ENCODE measurements around the gene DPEP3.
"Not testable (repeated sequence)": the region's sequence is repeated elsewhere in the genome, so short reads cannot be mapped to it uniquely, and the experiment has no call there.

Gene DPEP3

DNA sequence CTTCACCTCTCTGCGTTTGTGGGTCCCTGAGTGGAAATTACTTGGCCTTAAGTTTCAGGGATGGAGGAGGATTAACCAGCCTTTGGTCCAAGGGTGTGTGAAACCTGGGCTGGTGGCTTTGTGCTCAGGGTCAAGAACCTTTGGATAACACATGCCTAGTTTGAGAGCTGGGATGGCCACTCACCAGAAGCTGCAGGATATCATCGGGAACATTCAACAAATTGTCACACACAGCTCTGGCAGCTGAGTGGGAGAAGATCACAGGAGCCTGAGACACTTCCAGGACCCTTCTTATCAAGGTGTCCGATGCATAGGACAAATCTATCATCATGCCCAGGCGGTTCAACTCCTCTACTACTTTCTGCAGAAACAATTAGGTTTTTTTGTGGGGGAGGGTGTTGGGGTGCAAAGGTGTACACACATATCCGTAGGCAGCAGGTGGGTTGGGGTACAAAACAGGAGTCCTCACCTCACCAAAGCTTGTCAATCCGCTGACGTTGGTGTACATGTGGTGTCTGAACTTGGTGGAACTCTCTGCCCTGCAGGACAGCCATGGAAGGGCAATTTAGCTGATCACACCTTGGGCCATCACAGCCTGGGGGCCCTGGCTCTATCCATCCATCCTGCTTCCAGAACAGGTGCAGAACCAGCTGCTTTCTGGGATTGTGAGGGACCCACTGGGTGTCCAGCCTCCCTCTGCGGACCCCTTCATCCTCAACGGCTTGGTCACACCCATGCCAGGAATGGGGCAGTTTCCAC, 2.7 kb downstream of the DPEP3 start:
- no peak overlapping the region for H3K27ac Mint-ChIP-seq
- no peaks in the 10 kb centered on the region for H3K27me3 Mint-ChIP-seq
- H3K4me1 Mint-ChIP-seq, result peaks cover 18% of the 10 kb centered on the region
- no peaks in the 10 kb centered on the region for H3K9me3 Mint-ChIP-seq
- H3K4me3 Mint-ChIP-seq, result no peak overlapping the region
- DNase-seq, result no peak
- no peak for ATAC-seq

DNA sequence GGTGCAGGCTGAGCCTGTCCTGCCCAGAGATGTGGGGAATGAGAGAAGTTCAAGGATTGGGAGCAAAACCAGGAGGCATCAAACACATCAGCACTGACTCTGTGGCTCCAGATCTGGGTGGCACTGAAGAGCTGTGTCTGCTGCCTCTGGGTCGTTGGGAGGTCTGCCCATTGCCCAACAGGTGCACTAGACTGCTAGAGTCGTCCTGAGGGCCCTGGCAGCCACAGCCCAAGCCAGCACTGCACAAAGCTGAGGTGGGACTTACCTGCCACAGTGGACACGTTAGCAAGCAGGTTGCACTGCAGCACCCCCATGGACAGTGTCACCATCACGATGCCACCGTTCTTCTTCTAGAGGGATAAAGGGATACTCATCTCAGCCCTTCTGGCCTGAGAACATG, 3.3 kb downstream of the DPEP3 start:
- Mint-ChIP-seq H3K4me1 (peaks cover 15% of the 10 kb centered on the region), H3K27me3 (no peaks in the 10 kb centered on the region), H3K9me3 (no peaks in the 10 kb centered on the region), H3K27ac (no peak overlapping the region), H3K4me3 (no peak overlapping the region)
- ATAC-seq, result peak; percentile 23
- no peak for DNase-seq

DNA sequence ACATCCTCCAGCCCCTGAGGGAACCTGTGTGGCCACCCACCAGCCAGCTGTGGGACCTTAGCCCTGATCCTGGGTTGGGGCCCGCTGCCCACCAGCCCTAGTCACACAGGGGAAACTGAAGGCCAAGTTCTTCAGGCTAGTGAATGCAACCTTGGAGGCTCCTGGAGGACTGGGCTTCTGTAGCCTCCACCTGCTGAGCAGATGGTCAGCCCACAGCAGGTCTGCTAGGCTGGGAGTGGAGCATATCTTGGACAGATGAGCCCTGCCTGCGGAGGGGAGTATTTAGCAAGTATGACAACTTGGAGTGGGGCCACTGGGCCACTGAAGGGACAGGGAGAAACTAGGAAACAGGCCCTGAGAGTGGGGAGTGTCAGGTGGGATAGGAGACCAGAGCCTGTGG, 4.1 kb downstream of the DPEP3 start:
- no peaks in the 10 kb centered on the region for H3K9me3 Mint-ChIP-seq
- DNase-seq (no peak), ATAC-seq (no peak)
- peak overlapping the region in 1 of 2 donors; percentile 50 for H3K27ac Mint-ChIP-seq
- peaks cover 15% of the 10 kb centered on the region for H3K4me1 Mint-ChIP-seq
- H3K27me3 Mint-ChIP-seq, result no peaks in the 10 kb centered on the region
- H3K4me3 Mint-ChIP-seq, result no peak overlapping the region

DNA sequence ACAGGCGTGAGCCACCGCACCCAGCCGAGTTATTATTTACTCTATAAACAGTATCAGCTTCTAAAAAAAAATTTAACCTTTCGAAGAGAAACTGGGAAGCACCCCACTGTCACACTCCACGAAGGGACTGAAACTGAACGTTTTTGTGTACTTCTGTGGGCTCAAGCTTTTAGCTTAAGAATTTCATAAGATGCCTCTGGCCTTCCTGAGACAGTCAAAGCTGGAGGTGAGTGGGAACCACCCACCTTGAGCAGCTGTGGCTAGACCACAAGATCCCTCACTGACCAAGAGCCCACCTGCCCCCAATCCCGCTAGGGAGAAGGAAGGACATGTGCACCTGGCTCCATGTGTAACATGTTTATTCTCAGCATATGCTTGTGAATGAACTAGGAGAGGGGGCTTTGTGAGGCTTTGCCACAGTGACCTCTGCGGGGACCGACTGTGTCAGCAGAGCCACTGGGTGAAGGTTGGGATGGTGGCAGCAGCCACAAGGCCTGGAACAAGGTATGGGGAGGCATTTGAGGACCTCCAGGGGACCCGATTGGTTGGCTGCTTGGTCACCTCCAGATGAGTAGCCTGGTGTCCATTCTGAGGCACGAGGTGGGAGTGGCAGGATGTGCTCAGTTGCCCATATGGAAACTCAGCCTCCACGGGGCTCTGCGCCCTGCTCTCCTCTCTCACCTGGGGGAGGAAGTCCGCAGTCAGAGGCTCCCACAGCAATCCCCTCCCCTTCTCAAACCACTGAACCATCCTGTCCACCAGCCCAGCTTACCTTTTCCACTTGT, 4.8 kb downstream of the DPEP3 start:
- peak overlapping the region in 1 of 2 donors; percentile 50 for H3K27ac Mint-ChIP-seq
- H3K9me3 Mint-ChIP-seq, result no peaks in the 10 kb centered on the region
- no peaks in the 10 kb centered on the region for H3K27me3 Mint-ChIP-seq
- H3K4me1 Mint-ChIP-seq, result peaks cover 15% of the 10 kb centered on the region
- H3K4me3 Mint-ChIP-seq, result no peak overlapping the region
- DNase-seq, result no peak
- no peak for ATAC-seq

DNA sequence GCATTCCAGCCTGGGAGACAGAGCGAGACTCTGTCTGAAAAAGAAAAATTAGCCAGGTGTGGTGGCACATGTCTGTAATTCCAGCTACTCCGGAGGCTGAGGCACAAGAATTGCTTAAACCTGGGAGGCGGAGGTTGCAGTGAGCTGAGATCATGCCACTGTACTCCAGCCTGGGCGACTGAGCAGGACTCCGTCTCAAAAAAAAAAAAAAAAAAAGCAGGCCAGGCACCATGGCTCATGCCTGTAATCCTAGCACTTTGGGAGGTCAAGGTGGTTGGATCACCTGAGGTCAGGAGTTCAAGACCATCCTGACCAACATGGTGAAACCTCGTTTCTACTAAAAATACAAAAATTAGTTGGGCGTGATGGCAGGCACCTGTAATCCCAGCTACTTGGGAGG, 8.0 kb downstream of the DPEP3 start:
- not testable (repeated sequence) for H3K27me3 Mint-ChIP-seq, ATAC-seq, H3K27ac Mint-ChIP-seq, H3K9me3 Mint-ChIP-seq, H3K4me3 Mint-ChIP-seq, DNase-seq
- H3K4me1 Mint-ChIP-seq, result peaks cover 30% of the 10 kb centered on the region

DNA sequence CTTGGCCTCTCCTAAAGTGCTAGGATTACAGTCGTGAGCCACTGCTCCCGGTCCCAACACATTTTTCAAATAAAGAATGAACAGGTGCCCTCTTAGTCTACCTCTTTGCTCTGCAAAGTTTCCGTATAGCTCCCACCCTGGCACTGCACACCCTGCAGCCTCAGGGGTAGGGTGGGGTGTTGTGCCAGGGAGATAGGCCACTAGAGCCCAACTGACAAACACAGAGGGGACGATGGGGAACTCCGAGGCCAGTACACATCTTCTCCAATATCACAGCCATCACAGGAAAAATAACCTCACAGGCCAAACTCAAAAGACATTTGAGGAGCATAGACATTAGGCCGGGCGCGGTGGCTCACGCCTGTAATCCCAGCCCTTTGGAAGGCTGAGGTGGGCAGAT, 9.2 kb downstream of the DPEP3 start:
- Mint-ChIP-seq H3K27me3 (no peaks in the 10 kb centered on the region), H3K4me3 (no peak overlapping the region), H3K27ac (peak overlapping the region in 1 of 2 donors; percentile 30), H3K9me3 (no peaks in the 10 kb centered on the region), H3K4me1 (peaks cover 41% of the 10 kb centered on the region)
- ATAC-seq (no peak), DNase-seq (no peak)

DNA sequence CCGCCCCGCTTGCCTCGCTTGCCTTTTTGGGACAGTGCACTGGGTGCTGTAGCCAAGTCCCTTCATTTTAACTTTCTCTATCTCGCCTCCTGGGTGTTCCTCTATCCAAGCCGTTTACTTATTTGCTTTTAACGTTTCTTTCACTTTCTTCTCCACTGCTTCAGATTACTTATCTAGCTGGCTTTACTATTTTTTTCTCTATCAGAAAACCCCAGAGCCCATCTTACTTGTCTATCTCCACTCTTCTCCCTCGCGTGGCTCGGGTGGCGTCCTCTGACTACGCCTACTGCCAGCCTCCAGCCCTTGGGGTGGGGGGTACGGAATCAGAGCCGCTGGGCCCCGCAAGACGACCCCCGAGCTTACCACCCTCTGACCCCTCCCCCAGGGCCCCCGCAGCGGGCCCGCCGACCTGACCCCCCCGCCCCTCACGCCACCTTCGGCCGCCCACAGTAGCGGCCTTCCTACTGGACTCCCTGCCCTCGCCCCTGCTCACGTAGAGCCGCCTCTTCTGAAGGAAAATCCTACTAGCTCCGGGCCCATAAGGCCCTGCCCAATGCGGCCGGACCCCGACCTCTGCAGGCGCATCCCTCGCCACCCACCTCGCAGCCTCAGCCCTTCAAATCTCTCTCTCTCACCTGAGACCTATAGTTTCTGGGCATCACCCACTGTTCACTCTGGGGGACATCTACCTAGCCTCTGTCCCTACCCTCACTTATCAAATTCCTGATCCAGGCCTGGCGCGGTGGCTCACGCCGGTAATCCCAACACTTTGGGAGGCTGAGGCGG, 10.9 kb downstream of the DPEP3 start:
- Mint-ChIP-seq H3K4me1 (peaks cover 34% of the 10 kb centered on the region), H3K9me3 (no peaks in the 10 kb centered on the region), H3K4me3 (peak overlapping the region; percentile 99), H3K27me3 (no peaks in the 10 kb centered on the region), H3K27ac (peak overlapping the region; percentile 86 to 97)
- no peak for DNase-seq
- ATAC-seq, result no peak

DNA sequence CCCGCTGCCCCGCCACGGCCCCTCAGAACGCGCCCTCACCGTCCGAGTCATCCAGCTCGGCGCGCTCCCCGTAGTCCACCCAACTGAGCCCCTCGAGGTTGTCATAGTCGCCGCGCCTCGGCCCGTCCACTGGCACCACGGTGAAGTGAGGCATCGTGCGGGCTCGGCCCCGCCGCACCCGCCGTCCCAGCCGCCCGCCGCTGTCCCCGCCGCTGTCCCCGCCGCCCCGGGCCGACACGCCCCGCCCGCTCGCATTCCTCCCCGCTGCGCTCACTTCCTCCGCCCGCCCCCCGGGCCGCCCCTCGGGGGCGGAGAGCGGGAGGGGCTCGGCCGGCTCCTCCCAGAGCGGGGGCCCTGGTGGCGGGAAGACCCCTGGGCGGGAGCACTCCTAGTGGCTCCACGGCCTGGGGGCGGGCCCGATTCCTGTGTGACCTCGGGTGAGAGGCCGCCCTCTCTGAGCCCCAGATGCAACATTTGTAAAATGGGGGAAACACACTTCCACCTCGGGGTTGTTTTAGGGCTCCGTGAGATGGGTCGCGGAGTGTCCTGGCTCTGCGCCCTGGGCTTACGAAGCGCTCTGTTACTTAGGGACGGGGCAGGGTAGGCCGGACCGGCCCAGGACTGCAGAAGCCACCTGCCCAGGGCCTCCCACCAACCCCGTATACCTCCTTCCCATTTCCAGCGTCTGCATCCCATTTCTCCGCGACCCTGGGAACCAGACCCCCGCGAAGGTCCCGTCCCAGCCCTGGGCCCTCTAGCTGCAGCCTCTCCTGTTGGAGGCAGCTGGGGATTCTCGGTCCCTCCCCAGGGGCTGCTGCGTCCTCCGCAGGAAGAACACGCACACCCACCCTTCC, 11.7 kb downstream of the DPEP3 start, which contains the start of gene SLC12A4:
Gene SLC12A4 (minus strand): TSS at position 238 of the 854 bp plus-strand sequence. CDS start 84 bp downstream, at position 154.
- DNase-seq (peak; percentile 93 to 95), ATAC-seq (peak; percentile 94)
- peak within 1 kb of the TSS; percentile 97 to 98 for H3K27ac Mint-ChIP-seq
- peaks cover 37% of the 10 kb centered on the region for H3K4me1 Mint-ChIP-seq
- H3K27me3 Mint-ChIP-seq, result no peaks in the 10 kb centered on the region
- H3K4me3 Mint-ChIP-seq, result peak within 1 kb of the TSS; percentile 99
- H3K9me3 Mint-ChIP-seq, result no peaks in the 10 kb centered on the region

DNA sequence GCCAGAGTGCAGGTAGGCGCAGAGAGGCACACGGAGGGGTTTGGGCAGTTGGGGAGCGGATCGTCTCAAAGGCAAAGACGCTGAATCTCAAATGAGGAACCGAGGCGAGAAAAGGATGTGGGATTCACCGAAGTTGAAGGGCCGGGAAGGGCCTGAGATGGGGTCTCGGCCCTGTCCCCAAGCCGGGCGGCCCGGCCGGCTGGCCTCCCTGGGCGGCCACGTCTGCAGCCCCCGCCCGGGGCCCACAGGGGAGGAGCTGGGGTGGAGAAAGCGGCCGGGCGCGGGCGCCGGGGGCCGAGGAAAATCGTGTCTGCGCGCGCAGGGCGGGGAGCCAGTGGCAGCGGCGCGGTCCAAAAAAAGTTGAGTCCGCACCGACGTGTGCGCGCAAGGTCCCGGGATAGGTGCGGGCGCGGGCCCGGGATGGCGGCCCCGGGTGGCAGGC, 12.3 kb downstream of the DPEP3 start:
- H3K9me3 Mint-ChIP-seq, result no peaks in the 10 kb centered on the region
- DNase-seq (peak; percentile 25 to 37), ATAC-seq (peak; percentile 19)
- peaks cover 35% of the 10 kb centered on the region for H3K4me1 Mint-ChIP-seq
- H3K4me3 Mint-ChIP-seq, result peak overlapping the region; percentile 99
- H3K27me3 Mint-ChIP-seq, result no peaks in the 10 kb centered on the region
- peak overlapping the region; percentile 97 to 98 for H3K27ac Mint-ChIP-seq

DNA sequence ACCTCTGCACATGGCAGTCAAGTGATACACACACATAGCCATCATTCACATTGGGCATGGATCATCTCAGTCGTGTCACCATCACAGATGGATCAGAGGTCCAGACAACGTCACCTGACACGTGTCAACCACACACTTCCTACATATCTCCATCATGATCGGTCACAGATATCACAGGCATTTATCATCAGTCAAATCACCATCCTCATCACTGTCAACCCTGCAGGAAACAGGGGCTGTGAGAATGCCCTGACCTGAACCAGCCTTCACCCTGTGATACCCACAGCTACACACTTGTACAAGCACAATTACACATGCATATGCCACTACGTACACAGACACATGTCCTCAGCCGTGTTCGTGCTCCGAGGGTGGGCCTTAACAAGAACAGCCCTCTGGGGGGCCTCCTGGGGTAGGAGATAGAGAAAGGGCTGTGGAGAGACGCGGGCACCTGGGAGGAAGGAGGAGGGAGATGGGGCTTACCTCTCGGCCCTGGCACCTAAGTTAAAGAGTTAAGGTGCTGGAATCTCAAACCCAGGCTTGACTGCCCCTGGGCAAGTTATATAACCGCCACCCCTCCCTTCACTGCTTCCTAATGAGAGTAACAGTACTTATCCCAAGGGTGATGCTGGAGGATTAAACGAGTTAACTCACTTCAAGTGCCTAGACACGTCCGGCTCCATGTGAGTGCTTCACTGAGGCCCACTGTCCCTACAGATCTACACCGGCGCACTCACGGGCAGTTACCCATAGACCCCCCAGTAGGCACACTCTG, 12.9 kb downstream of the DPEP3 start:
- Mint-ChIP-seq H3K4me3 (peak overlapping the region; percentile 99), H3K27me3 (no peaks in the 10 kb centered on the region), H3K27ac (peak overlapping the region; percentile 97 to 98), H3K9me3 (no peaks in the 10 kb centered on the region), H3K4me1 (peaks cover 32% of the 10 kb centered on the region)
- ATAC-seq (peak; percentile 21), DNase-seq (peak; percentile 36 to 38)

DNA sequence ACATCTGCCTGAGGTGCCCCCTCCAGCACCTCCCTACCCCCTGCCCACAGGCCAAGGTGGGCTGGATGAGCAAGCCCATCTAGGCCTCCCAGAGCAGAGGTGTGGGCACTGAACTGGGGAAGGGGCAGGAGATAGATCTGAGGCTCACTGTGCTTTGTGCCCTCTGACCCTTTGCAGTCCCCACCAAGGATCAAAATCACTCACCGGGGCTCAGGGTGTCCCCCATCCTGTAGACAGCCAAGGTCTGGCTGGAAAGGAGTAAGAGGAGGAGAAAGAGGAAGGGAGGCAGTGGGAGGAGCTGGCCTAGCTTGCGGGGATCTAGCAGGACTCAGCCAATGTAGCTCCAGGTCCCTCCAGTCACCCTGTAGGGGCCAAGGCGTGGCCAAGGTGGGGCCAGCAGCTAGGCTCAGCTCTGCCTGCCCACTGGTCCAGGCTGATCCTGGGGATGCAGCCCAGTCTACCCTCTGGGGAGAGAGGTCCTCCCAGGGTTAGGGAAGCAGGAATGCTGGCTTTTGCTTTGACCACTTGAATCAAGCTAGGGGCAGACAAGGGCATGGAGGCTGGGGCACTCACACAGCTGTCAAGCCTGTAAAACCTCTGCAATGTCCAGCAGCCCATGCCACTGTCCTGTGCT, 13.6 kb downstream of the DPEP3 start:
- peaks cover 32% of the 10 kb centered on the region for H3K4me1 Mint-ChIP-seq
- no peak overlapping the region for H3K27ac Mint-ChIP-seq
- H3K4me3 Mint-ChIP-seq, result peak overlapping the region; percentile 99
- DNase-seq (no peak), ATAC-seq (no peak)
- H3K9me3 Mint-ChIP-seq, result no peaks in the 10 kb centered on the region
- H3K27me3 Mint-ChIP-seq, result no peaks in the 10 kb centered on the region

DNA sequence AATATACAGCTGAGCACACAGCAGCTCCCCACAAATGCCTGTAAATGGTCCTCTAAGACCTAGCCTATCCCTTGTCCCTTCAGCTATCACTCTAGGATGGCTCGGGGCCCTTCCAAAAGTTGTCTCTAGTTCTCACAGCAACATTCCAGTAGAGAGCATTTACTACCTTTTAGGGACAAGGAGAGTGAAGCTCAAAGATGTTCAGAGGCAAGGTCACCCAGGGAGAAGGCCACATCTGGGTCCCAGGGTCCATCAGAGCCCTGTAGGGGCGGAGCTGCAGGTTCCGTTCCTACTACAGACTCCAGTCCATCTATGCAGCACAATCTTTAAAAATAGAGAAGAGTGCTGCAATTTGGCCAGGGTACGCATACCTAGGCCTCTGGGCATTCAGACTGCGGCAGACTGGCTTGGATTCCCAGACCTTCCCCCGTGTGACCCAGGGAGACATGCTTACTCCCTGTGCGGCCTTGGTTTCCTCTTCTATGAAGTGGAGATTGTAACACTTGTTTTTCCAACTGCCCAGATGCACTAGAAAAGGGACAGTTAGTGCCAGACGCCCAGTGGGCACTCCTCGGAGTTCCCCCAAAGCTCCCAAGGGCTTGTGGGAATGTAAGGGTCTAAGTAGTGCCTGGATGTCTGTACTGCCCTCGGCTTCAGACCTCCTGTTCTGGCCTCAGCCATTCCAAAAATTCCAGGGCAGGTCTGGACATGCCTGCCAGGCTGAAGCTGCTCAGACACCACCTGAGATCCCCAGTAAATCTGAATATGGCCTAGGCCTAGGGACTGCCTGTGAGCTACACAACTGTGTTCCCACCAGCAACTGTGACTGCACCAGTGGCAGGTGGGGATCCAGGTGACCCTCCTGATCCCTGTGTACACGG, 14.4 kb downstream of the DPEP3 start:
- DNase-seq (no peak), ATAC-seq (no peak)
- Mint-ChIP-seq H3K4me1 (peaks cover 32% of the 10 kb centered on the region), H3K9me3 (no peaks in the 10 kb centered on the region), H3K27me3 (no peaks in the 10 kb centered on the region), H3K4me3 (no peak overlapping the region), H3K27ac (peak overlapping the region; percentile 28 to 69)

DNA sequence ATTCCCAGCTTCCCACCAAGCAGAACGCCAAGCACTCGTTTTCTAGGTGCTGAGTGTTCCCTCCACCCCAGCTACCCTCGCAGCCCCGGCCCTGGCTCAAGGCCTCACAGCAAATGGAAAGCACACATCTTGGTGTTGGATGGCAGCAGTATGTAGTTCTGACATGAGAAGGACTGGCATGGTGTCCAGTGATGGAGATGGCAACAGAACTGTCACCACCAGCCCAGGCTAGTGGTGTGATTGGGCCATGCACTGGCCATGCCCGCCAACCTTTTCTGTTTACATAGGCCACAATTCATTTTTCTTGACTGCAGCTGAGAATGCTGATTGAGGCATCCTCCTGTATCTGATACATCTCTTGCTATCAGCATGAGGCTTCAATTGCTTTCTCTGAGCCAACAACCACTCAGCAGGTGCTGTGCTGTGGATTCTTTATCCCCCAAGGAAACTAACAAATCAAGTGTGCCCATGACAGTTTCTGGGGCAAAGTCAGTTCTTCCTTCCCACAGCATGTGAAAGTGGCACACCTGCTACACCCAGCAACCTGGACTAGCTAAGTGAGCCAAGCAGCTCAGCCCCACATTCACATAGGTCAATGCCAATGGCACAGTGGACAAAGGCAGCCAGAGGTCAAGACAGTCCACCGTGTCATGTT, 15.7 kb downstream of the DPEP3 start:
- no peak for DNase-seq
- Mint-ChIP-seq H3K27ac (no peak overlapping the region), H3K4me1 (peaks cover 27% of the 10 kb centered on the region), H3K9me3 (no peaks in the 10 kb centered on the region), H3K4me3 (no peak overlapping the region), H3K27me3 (no peaks in the 10 kb centered on the region)
- no peak for ATAC-seq

All from stimulated activated naive CD8-positive, alpha-beta T cell treated with anti-CD3 and anti-CD28 coated beads, Interleukin-15, amount 100 ng/mL, for 72 hours (primary cell).